PFSK-1 (cell line): ENCODE measurements around the gene ADAM17.

Experiments used
- FOXP2 ChIP-seq: optimal IDR thresholded peaks from 2 replicates; pipeline ENCODE3; 2011; ENCODE audit warnings: borderline replicate concordance, control low read depth, inconsistent platforms; ENCODE audit not compliant: insufficient read depth; ENCODE audit errors: extremely low read length, extremely low read depth
- POLR2AphosphoS5 ChIP-seq: IDR thresholded peaks from 2 replicates; pipeline ENCODE4 v1.6.1; 2012; ENCODE audit warnings: low read depth, mild to moderate bottlenecking, control low read depth, low read length, moderate library complexity
- SIN3A ChIP-seq: IDR thresholded peaks from 2 replicates; pipeline ENCODE4 v1.6.1; 2012; ENCODE audit warnings: mild to moderate bottlenecking, low read length, moderate library complexity, borderline replicate concordance; ENCODE audit not compliant: insufficient read depth
- TAF1 ChIP-seq: IDR thresholded peaks from 2 replicates; pipeline ENCODE4 v1.6.1; 2012; ENCODE audit warnings: low read length, control low read depth, borderline replicate concordance; ENCODE audit not compliant: insufficient read depth
- TF ChIP-seq, protein P1 (sequence below), 2 experiments: IDR thresholded peaks; 2 replicates each; pipeline versions ENCODE4 v1.6.1 to v1.8.0; 2011 to 2012; ENCODE audit warnings: low read depth in 2 of 2, low read length in 2 of 2, control low read depth in 1 of 2, inconsistent platforms in 1 of 2, mild to moderate bottlenecking in 1 of 2, moderate library complexity in 1 of 2; ENCODE audit not compliant: insufficient read depth in 1 of 2

ADAM17 gene

DNA sequence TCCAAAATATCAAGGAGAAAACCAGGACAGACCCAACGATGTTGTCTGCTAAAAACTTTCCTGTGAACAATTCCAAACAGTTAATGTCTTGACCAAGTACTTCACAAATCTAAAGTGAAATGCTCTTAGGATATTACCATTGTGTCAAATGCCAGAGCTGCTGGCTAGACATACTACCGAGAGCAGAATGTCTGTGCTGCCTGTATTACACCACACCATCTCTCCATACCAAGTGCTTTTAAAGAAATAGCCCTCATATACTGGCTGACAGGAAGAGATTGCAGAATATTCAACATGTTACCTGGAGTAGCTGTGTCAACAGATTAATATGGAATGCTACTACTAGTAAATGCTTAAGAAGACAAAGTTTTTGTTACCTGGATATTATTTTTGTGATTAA, 62.7 kb downstream of the ADAM17 start:
- no peak for TF ChIP-seq TAF1
- TF ChIP-seq SIN3A = no peak
- no peak for TF ChIP-seq POLR2AphosphoS5
- TF ChIP-seq, protein P1, sequence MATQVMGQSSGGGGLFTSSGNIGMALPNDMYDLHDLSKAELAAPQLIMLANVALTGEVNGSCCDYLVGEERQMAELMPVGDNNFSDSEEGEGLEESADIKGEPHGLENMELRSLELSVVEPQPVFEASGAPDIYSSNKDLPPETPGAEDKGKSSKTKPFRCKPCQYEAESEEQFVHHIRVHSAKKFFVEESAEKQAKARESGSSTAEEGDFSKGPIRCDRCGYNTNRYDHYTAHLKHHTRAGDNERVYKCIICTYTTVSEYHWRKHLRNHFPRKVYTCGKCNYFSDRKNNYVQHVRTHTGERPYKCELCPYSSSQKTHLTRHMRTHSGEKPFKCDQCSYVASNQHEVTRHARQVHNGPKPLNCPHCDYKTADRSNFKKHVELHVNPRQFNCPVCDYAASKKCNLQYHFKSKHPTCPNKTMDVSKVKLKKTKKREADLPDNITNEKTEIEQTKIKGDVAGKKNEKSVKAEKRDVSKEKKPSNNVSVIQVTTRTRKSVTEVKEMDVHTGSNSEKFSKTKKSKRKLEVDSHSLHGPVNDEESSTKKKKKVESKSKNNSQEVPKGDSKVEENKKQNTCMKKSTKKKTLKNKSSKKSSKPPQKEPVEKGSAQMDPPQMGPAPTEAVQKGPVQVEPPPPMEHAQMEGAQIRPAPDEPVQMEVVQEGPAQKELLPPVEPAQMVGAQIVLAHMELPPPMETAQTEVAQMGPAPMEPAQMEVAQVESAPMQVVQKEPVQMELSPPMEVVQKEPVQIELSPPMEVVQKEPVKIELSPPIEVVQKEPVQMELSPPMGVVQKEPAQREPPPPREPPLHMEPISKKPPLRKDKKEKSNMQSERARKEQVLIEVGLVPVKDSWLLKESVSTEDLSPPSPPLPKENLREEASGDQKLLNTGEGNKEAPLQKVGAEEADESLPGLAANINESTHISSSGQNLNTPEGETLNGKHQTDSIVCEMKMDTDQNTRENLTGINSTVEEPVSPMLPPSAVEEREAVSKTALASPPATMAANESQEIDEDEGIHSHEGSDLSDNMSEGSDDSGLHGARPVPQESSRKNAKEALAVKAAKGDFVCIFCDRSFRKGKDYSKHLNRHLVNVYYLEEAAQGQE (IDR thresholded peaks at IDR 0.05; ENCODE audit: insufficient read depth in 1 of 2, low read depth in 2 of 2, low read length in 2 of 2) = no peak
- no peak for TF ChIP-seq FOXP2

DNA sequence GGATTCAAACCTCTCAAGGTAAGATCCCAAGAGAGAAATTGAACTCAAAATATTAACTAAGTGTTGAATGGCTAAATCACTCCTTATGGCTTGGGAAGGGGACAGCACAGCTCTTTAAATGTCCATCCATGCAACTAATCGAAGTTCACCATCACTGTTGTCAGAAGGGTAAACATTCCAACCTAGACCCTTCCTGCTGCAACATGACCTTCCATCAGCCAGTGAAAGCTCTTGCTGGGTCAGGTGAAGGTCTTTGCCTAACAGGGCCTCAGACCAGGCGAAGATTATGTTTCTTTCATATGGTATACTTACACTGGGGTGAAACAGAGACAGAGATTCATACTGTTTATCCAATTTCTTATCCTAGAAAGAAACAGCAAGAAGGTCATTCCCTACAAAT, 64.8 kb downstream of the ADAM17 start:
- TF ChIP-seq POLR2AphosphoS5 (no peak), SIN3A (no peak), FOXP2 (no peak), TAF1 (no peak)
- TF ChIP-seq, protein P1 (IDR thresholded peaks at IDR 0.05; ENCODE audit: insufficient read depth in 1 of 2, low read depth in 2 of 2, low read length in 2 of 2) = no peak

DNA sequence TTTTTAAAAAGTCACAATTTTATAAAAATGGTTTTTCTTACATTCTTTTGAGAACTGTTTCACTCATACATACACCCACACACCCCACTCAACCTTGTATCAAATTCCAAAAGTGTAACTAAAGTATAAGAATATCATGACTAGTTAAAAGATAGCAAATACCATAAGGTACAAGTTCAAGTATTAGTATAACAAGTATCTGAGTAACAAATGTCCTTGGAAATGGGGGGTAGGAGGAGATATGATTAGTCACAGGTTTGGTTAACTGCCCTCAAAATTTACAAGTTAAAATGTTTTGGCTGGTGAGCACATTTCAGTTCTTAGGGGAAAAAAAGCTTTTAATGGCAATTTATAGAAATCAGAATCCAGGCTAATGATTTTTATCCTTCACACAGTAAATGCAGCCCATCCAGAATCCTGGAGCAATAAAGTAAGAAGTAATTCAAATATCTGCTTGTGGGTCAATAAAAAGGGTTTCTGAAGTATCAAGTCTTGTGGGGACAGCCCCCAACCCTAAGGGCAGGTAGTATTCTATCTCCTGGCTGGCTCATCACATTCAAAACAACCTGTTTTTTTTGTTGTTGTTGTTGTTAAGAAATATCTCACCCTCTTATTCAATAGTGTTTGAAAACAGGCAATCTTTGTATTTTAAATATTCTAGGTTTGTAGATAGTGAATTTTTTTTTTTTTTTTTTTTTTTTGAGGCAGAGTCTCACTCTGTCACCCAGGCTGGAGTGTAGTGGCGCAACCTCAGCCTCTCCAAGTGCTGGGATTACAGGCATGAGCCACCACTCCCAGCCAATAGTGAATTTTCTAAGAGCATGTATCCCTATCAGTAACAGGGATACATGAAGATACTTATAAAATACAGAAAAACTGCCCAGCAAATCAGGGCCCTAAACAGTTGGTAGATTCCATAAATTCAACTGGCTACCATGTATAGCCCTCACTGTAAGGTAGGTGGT, 66.8 kb downstream of the ADAM17 start:
- TF ChIP-seq TAF1 (no peak), FOXP2 (no peak), POLR2AphosphoS5 (no peak), SIN3A (no peak)
- TF ChIP-seq, protein P1 (IDR thresholded peaks at IDR 0.05; ENCODE audit: insufficient read depth in 1 of 2, low read depth in 2 of 2, low read length in 2 of 2) = no peak

DNA sequence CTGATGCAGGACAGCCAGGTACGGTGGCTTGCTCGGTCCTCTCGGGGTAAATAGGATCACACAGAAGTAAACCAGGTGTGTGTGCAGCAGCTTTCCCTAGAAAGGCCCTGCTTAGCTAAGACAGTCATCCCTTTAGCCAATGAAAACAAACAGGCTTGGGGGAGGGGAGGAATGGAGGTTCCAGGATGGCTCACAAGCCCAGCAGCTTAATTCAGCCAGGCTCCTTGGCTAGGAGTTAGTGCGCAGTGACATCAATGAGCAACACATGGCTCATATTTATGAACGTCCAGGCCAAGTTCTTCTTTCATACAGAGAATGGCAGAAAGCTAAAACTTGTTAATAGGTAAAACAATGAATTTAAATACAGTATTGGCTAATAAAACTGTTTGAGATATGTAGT, 71.1 kb downstream of the ADAM17 start:
- TF ChIP-seq SIN3A (no peak), FOXP2 (no peak)
- TF ChIP-seq, protein P1 (IDR thresholded peaks at IDR 0.05; ENCODE audit: insufficient read depth in 1 of 2, low read depth in 2 of 2, low read length in 2 of 2) = no peak
